Prostate gland (tissue), 2 donors: ENCODE results near the gene DUSP14.

Source experiments
- CTCF ChIP-seq, 4 experiments: fragments of 200-600 bp in 2 of 4; fragments of 450-650 bp in 2 of 4; sonication (generic) in 2 of 4; IDR thresholded peaks; 1 replicate in 3 of 4; 2 replicates in 1 of 4; pipeline ENCODE4 v1.5.1; 2016 to 2019; ENCODE audit warnings: antibody characterized with exemption in 4 of 4, mild to moderate bottlenecking in 2 of 4, moderate library complexity in 2 of 4
- POLR2A ChIP-seq: fragments of 450-650 bp; IDR thresholded peaks from one replicate; pipeline ENCODE4 v1.6.1; 2016; ENCODE audit warnings: antibody characterized with exemption, mild to moderate bottlenecking
- POLR2AphosphoS5 ChIP-seq: sonication (generic); formaldehyde crosslinking; IDR thresholded peaks from one replicate; pipeline ENCODE4 v1.6.1; 2017; ENCODE audit warnings: antibody characterized with exemption

- TF ChIP-seq CTCF (IDR thresholded peaks at IDR 0.05) (no peak), POLR2A (no peak), POLR2AphosphoS5 (no peak)
These were observed 22.9 kb downstream of the DUSP14 start for GRCh38 chr17:37512442-37513068.
